Mammary epithelial cell (primary cell): ENCODE measurements around the gene SPDYE2B.
"Not testable (repeated sequence)": the region's sequence is repeated elsewhere in the genome, so short reads cannot be mapped to it uniquely, and the experiment has no call there.

Source experiments
- EZH2 ChIP-seq: IDR thresholded peaks from 2 replicates; pipeline ENCODE4 v1.6.1; 2012; ENCODE audit warnings: low read length, inconsistent platforms, borderline replicate concordance
- TF ChIP-seq, protein P1 (sequence below), 2 donors: IDR thresholded peaks in 1 of 2; conservative IDR thresholded peaks in 1 of 2; 2 replicates each; pipeline ENCODE4 v1.5.1; 2011 to 2012; ENCODE audit warnings: inconsistent platforms in 2 of 2, low read length in 2 of 2, mild to moderate bottlenecking in 2 of 2, control low read depth in 1 of 2, low read depth in 1 of 2; ENCODE audit not compliant: insufficient read depth in 1 of 2; ENCODE audit errors: extremely low read depth in 1 of 2

DNA sequence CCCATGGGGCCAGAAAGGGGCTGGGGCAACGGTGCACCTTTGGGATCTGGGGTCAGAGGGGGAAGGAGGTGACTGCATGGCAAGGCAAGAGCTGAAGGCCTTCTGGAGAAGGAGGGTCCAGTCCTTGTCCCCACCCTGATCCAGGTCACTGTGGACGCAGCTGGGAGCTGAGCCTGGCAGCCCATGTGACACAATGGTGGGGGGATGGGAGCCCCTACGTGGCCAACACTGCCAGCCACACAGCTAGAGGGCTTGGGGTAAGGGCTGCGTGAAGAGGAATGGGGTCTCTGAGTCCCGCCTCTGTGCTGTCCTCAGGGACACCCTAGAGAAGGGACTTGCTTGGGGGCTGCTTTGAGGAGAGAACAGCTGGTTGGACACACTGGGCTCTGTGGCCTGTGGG, 30.7 kb downstream of the SPDYE2B start:
- TF ChIP-seq, protein P1, sequence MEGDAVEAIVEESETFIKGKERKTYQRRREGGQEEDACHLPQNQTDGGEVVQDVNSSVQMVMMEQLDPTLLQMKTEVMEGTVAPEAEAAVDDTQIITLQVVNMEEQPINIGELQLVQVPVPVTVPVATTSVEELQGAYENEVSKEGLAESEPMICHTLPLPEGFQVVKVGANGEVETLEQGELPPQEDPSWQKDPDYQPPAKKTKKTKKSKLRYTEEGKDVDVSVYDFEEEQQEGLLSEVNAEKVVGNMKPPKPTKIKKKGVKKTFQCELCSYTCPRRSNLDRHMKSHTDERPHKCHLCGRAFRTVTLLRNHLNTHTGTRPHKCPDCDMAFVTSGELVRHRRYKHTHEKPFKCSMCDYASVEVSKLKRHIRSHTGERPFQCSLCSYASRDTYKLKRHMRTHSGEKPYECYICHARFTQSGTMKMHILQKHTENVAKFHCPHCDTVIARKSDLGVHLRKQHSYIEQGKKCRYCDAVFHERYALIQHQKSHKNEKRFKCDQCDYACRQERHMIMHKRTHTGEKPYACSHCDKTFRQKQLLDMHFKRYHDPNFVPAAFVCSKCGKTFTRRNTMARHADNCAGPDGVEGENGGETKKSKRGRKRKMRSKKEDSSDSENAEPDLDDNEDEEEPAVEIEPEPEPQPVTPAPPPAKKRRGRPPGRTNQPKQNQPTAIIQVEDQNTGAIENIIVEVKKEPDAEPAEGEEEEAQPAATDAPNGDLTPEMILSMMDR (conservative IDR thresholded peaks at IDR 0.05 in 1 of 2, IDR thresholded peaks at IDR 0.05 in 1 of 2; ENCODE audit: extremely low read depth in 1 of 2, insufficient read depth in 1 of 2, low read depth in 1 of 2, low read length in 2 of 2), result not testable (repeated sequence)
- not testable (repeated sequence) for TF ChIP-seq EZH2
